Fibroblast of skin of scalp (primary cell): ENCODE data around the gene LGALS16. TPM values are rescaled to one million over a fixed set of nuclear protein-coding genes. Genes with fewer than 3 reads are reported as not detected.
A peak's percentile ranks its signal among the peaks of the same experiment; 100 is the strongest.
"Not testable (repeated sequence)": the region's sequence is repeated elsewhere in the genome, so short reads cannot be mapped to it uniquely, and the experiment has no call there.

Source experiments
- DNase-seq: peaks from one replicate; pipeline ENCODE4 v3.0.0-alpha.2; 2013
- polyA plus RNA-seq, 2 experiments: library from polyadenylated mRNA; unstranded; fragments of 120-200 nt; gene quantifications; one replicate each; pipeline ENCODE4 v1.2.1, GENCODE V29; 2013; ENCODE audit not compliant: insufficient read length in 2 of 2

The LGALS16 gene
- not detected for polyA plus RNA-seq (2013, experiment 1 of 2; ENCODE audit: insufficient read length)
- not detected for polyA plus RNA-seq (2013, experiment 2 of 2; ENCODE audit: insufficient read length)

- DNase-seq, result no peak
Observed at GRCh38 chr19:39655613-39656012, at the start of gene LGALS16. TSS of gene LGALS16 (plus strand) at chr19:39655913. CDS start at chr19:39655962, 49 bp downstream.

GRCh38 chr19:39607021-39607420 is 48.7 kb upstream of the LGALS16 start:
- DNase-seq, result no peak

- no peak for DNase-seq
Observed at GRCh38 chr19:39607561-39607960, 48.2 kb upstream of the LGALS16 start.

GRCh38 chr19:39613597-39613996 is 42.1 kb upstream of the LGALS16 start:
- no peak for DNase-seq

- no peak for DNase-seq
Observed at GRCh38 chr19:39617745-39618144, 38.0 kb upstream of the LGALS16 start.

GRCh38 chr19:39623946-39624345 is 31.8 kb upstream of the LGALS16 start:
- no peak for DNase-seq

GRCh38 chr19:39627631-39628030 is 28.1 kb upstream of the LGALS16 start:
- not testable (repeated sequence) for DNase-seq

GRCh38 chr19:39631178-39631577 is 24.5 kb upstream of the LGALS16 start:
- DNase-seq, result no peak

- DNase-seq, result no peak
Observed at GRCh38 chr19:39631626-39632025, 24.1 kb upstream of the LGALS16 start.

GRCh38 chr19:39637891-39638290 is 17.8 kb upstream of the LGALS16 start:
- no peak for DNase-seq

- DNase-seq, result no peak
Observed at GRCh38 chr19:39641773-39642172, 13.9 kb upstream of the LGALS16 start.

- no peak for DNase-seq
Observed at GRCh38 chr19:39643591-39643990, 12.1 kb upstream of the LGALS16 start.

GRCh38 chr19:39645800-39646411 is 9.8 kb upstream of the LGALS16 start:
- peak; percentile 13 for DNase-seq

- DNase-seq, result no peak
Observed at GRCh38 chr19:39647918-39648317, 7.8 kb upstream of the LGALS16 start.

GRCh38 chr19:39659791-39660190 is 4.1 kb downstream of the LGALS16 start:
- no peak for DNase-seq

- DNase-seq, result no peak
Observed at GRCh38 chr19:39660661-39661060, 4.9 kb downstream of the LGALS16 start.

- DNase-seq, result no peak
Observed at GRCh38 chr19:39661565-39661964, 5.9 kb downstream of the LGALS16 start.

GRCh38 chr19:39669860-39670259 is 14.1 kb downstream of the LGALS16 start:
- DNase-seq, result not testable (repeated sequence)

GRCh38 chr19:39670998-39671397 is 15.3 kb downstream of the LGALS16 start:
- no peak for DNase-seq

GRCh38 chr19:39671739-39672363 is 16.1 kb downstream of the LGALS16 start:
- DNase-seq, result peak; percentile 33

- DNase-seq, result no peak
Observed at GRCh38 chr19:39672473-39672872, 16.8 kb downstream of the LGALS16 start.

GRCh38 chr19:39673862-39674261 is 18.1 kb downstream of the LGALS16 start:
- not testable (repeated sequence) for DNase-seq

GRCh38 chr19:39676004-39676403 is 20.3 kb downstream of the LGALS16 start:
- no peak for DNase-seq
